Peyer's patch (tissue), 4 donors: ENCODE results near the gene CAPS.

ENCODE experiments used
- CTCF ChIP-seq, 6 experiments: fragments of 450-650 bp in 4 of 6; fragments of 200-600 bp in 2 of 6; sonication (generic) in 1 of 6; IDR thresholded peaks; one replicate each; pipeline ENCODE4 v1.5.1; 2017 to 2019; ENCODE audit warnings: antibody characterized with exemption in 6 of 6, mild to moderate bottlenecking in 3 of 6, moderate library complexity in 1 of 6
- POLR2A ChIP-seq, 2 donors: fragments of 450-650 bp; IDR thresholded peaks; one replicate each; pipeline ENCODE4 v1.5.1; 2017; ENCODE audit warnings: antibody characterized with exemption in 2 of 2, mild to moderate bottlenecking in 2 of 2, moderate library complexity in 2 of 2

- no peak for TF ChIP-seq CTCF (IDR thresholded peaks at IDR 0.05)
- no peak for TF ChIP-seq POLR2A (IDR thresholded peaks at IDR 0.05)
Measured at GRCh38 chr19:5953680-5954213, 39.7 kb downstream of the CAPS start.
